HUES48 (cell line): Measurements from ENCODE around the gene ZCWPW1.
"Not testable (repeated sequence)": the region's sequence is repeated elsewhere in the genome, so short reads cannot be mapped to it uniquely, and the experiment has no call there.

Experiments
- H3K27ac ChIP-seq: one replicate; pipeline ENCODE4 v1.7.0; 2013; ENCODE audit warnings: low read depth, low read length, inconsistent platforms
- H3K27me3 ChIP-seq: 2 replicates; pipeline ENCODE4 v1.6.1; 2013; ENCODE audit warnings: mild to moderate bottlenecking, low read length; ENCODE audit not compliant: control insufficient read depth, insufficient read depth
- H3K36me3 ChIP-seq: 2 replicates; pipeline ENCODE4 v1.6.1; 2013; ENCODE audit warnings: low read length; ENCODE audit not compliant: control insufficient read depth, insufficient read depth
- H3K4me1 ChIP-seq: 2 replicates; pipeline ENCODE4 v1.6.1; 2013; ENCODE audit warnings: mild to moderate bottlenecking, low read length; ENCODE audit not compliant: control insufficient read depth, insufficient read depth
- H3K4me3 ChIP-seq: 2 replicates; pipeline ENCODE4 v1.5.1; 2013; ENCODE audit warnings: mild to moderate bottlenecking, low read depth, low read length
- H3K9ac ChIP-seq: 2 replicates; pipeline ENCODE4 v1.6.1; 2013; ENCODE audit warnings: mild to moderate bottlenecking, low read depth, low read length, moderate library complexity
- H3K9me3 ChIP-seq: 2 replicates; pipeline ENCODE4 v1.6.1; 2013; ENCODE audit warnings: low read length; ENCODE audit not compliant: control insufficient read depth, insufficient read depth

Gene ZCWPW1

GRCh38 chr7:100396421-100396982 lies 32.0 kb downstream of the ZCWPW1 start:
- no peak overlapping the region for H3K9ac ChIP-seq
- H3K27ac ChIP-seq: no peak overlapping the region
- H3K4me3 ChIP-seq: no peak overlapping the region

DNA sequence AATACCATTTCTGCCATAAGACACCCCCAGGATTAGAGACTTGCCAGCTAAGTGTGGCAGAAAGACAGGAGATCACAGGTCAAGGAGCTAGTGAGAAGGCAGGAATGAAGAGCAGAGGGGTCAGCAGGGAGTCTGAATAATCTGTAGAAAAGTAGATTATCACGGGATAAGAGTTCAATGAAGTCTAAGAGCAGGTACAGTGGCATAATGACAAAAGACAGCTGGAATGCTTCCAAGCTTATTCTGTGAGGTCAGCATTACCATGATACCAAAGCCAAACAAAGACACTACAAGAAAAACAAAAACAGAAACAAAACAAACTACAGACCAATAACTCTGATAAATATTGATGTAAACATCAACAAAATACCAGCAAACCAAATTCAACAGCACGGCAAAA lies 34.4 kb downstream of the ZCWPW1 start:
- Histone ChIP-seq H3K27me3 (no peaks in the 10 kb centered on the region), H3K36me3 (no peaks in the 10 kb centered on the region), H3K27ac (no peak overlapping the region), H3K4me1 (peaks cover 8% of the 10 kb centered on the region; the same call in 1 of the 2 replicates), H3K4me3 (no peak overlapping the region), H3K9me3 (no peaks in the 10 kb centered on the region), H3K9ac (no peak overlapping the region)

More at GRCh38 chr7:100396421-100396982, 32.0 kb downstream of the ZCWPW1 start:
- H3K27me3 ChIP-seq: no peaks in the 10 kb centered on the region
- H3K9me3 ChIP-seq: no peaks in the 10 kb centered on the region
- 0 out of 2 replicates have a peak, but pooled peaks cover 2% of the 10 kb centered on the region for H3K4me1 ChIP-seq
- H3K36me3 ChIP-seq: no peaks in the 10 kb centered on the region

DNA sequence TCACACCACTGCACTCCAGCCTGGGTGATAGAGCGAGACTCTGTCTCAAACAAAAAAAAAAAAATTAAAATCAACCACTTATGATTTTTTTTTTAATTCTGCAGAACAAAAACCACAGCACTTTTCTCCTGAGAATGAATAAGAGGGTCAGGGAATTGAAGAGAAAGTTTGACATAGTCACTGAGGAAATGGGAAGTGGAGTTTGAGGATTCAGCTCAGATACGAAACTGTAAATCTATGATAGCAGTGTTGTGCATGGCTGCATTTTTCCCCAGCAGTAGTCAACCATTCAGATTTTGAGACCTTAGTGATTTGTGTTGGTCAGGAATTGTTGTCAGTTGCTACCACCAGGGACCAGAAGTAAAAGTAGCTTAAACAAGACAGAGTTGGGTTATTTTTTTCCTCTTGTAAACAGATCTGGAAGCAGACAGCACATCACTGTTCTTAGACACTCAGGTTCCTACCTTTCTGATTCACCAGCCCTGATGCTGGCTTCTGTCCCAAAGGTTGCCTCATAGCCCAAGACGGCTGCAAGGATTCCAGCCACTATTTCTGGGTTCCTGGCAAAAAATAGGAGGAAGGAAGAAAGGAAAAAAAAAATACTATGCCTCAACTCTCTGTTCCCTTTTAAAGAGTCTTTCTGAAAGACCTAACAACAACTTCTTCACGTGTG lies 35.1 kb downstream of the ZCWPW1 start:
- H3K36me3 ChIP-seq: no peaks in the 10 kb centered on the region
- H3K27ac ChIP-seq: no peak overlapping the region
- no peak overlapping the region for H3K4me3 ChIP-seq
- no peak overlapping the region for H3K9ac ChIP-seq
- peaks cover 8% of the 10 kb centered on the region; the same call in 1 of the 2 replicates for H3K4me1 ChIP-seq
- H3K9me3 ChIP-seq: no peaks in the 10 kb centered on the region
- no peaks in the 10 kb centered on the region for H3K27me3 ChIP-seq

DNA sequence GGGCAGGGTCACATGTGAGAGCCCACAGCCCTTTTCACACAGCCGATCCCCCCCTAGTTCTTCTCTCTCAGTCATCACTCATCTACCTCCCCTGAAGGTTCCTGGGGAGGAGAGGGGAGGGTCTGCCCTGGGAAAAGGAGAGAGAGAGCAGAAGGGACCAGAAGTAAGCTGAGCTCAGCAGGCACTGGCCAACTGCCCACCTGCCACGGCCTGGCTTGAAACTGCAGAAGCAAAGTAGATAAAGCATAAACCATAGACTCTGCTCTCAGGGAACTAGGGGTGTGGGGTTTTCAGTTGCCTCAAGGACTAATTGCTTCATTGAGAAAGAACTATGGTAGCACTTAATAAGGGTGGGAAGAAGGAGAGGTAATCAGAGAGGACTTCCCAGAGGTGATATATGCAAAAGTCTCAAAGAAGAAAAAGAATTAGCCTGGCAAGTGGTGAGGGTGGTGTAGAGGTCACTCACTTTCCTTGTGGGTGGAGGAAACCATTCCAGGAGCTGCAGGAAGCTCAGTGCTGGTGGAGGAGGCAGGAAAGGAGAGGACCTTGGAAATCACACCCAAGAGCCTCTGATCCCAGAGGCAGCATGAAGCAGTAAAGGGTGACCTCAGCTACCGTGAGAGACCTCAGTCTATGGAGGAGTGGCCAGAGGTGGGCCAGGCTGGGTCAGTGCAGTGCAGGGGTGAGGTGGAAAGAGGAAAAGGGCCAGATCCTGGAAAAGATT lies 38.1 kb downstream of the ZCWPW1 start:
- H3K4me1 ChIP-seq: peaks cover 8% of the 10 kb centered on the region; the same call in 1 of the 2 replicates
- no peak overlapping the region for H3K4me3 ChIP-seq
- H3K9ac ChIP-seq: no peak overlapping the region
- H3K36me3 ChIP-seq: no peaks in the 10 kb centered on the region
- no peak overlapping the region for H3K27ac ChIP-seq
- no peaks in the 10 kb centered on the region for H3K9me3 ChIP-seq
- H3K27me3 ChIP-seq: no peaks in the 10 kb centered on the region

DNA sequence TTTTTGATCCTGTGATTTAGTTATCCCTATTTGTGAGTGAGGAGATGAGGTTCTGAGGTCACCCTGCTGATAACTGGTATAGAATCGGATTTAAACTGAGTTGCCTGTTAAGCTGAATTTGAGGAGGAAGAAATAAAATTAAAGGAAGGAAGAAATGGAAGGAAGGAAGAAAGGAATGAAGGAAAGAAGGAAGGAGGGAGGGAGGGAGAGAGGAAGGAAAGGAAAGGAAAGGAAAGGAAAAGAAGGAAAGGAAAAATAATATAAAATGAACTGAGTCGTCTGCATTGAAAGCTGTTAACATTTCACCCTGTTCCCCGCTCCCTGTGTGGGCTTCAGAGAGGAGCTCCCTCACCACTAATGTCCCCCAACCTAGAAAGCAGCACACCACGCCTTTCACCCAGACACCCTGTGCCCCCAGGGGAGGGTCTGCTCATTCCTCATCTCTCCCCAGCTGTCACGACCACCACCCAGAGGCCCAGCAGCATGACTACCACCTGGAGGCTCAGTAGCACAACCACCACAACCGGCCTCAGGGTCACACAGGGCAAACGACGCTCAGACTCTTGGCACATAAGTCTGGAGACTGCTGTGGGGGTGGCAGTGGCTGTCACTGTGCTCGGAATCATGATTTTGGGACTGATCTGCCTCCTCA lies 38.9 kb downstream of the ZCWPW1 start:
- Histone ChIP-seq H3K27me3 (no peaks in the 10 kb centered on the region), H3K4me1 (peaks cover 8% of the 10 kb centered on the region; the same call in 1 of the 2 replicates), H3K27ac (no peak overlapping the region), H3K4me3 (no peak overlapping the region), H3K9me3 (no peaks in the 10 kb centered on the region), H3K9ac (no peak overlapping the region), H3K36me3 (no peaks in the 10 kb centered on the region)

GRCh38 chr7:100387695-100388094 lies 40.8 kb downstream of the ZCWPW1 start:
- H3K4me3 ChIP-seq: no peak overlapping the region
- no peaks in the 10 kb centered on the region for H3K9me3 ChIP-seq
- H3K9ac ChIP-seq: no peak overlapping the region
- H3K27ac ChIP-seq: no peak overlapping the region
- H3K4me1 ChIP-seq: peaks cover 5% of the 10 kb centered on the region; the same call in 1 of the 2 replicates
- H3K27me3 ChIP-seq: no peaks in the 10 kb centered on the region
- H3K36me3 ChIP-seq: no peaks in the 10 kb centered on the region

DNA sequence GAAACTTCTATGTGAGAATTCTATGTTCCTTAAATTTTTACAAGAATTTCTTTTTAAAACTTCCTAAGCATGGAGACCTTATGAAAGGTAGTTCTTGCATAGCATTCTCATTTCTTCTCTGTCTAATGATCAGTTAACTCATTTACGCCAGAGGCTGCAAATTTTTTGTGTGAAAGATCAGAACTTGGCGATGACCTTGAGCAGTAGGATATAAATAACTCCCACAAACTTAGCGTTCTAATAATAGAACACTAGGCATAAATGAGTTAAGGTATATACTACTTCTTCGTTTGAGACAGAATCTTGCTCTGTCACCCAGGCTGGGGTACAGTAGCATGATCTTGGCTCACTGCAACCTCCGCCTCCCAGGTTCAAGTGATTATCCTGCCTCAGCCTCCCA lies 41.6 kb downstream of the ZCWPW1 start:
- no peaks in the 10 kb centered on the region for H3K36me3 ChIP-seq
- H3K4me1 ChIP-seq: peaks cover 5% of the 10 kb centered on the region; the same call in 1 of the 2 replicates
- no peak overlapping the region for H3K27ac ChIP-seq
- no peaks in the 10 kb centered on the region for H3K27me3 ChIP-seq
- no peaks in the 10 kb centered on the region for H3K9me3 ChIP-seq
- H3K4me3 ChIP-seq: no peak overlapping the region
- no peak overlapping the region for H3K9ac ChIP-seq

DNA sequence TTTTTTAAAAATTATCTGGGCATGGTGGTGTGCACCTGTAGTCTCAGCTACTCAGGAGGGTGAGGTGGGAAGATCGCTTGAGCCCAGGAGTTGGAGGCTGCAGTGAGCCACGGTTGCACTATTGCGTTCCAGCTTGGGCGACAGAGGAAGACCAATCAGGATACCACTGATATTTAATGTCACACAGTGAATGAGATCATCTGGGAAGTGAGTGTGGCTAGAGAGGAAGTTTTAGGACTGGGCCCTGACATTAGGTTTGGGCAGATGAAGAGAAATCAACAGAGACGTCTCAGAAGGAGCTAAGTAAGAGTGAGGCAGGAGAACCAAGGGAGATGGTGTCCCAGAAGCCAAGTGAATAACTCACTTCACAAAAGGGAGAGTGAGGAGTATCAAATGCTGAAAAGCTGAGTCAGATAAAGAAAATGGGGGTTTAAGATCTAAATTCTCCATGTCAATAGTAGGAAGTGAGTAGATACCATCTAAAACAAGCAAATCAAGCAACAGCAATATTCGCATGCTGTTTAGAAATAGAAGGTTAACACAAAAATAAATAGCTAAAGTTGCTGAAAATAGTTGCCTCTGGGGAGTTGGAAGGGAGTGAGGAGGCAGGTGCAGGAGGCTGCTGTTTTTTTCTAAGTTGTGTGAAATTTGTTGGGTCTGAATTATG lies 43.7 kb downstream of the ZCWPW1 start:
- Histone ChIP-seq H3K9ac (no peak overlapping the region), H3K27ac (no peak overlapping the region), H3K9me3 (no peaks in the 10 kb centered on the region), H3K4me1 (peaks cover 2% of the 10 kb centered on the region; the same call in 1 of the 2 replicates), H3K4me3 (no peak overlapping the region), H3K27me3 (no peaks in the 10 kb centered on the region), H3K36me3 (no peaks in the 10 kb centered on the region)

DNA sequence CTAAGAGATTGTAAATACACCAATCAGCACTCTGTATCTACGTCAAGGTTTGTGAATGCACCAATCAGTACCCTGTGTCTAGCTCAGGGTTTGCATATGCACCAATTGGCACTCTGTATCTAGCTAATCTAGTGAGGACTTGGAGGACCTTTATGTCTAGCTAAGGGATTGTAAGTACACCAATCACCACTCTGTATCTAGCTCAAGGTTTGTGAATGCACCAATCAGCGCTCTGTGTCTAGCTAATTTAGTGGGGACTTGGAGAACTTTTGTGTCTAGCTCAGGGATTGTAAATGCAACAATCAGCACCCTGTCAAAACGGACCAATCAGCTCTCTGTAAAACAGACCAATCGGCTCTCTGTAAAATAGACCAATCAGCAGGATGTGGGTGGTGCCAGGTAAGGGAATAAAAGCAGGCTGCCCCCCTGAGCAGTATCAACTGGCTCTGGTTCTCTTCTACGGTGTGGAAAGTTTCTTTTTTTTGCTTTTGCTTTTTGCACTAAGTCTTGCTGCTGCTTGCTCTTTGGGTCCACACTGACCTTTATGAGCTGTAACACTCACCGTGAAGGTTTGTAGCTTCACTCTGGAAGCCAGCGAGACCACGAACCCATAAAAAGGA lies 46.2 kb downstream of the ZCWPW1 start:
- H3K4me3 ChIP-seq, H3K36me3 ChIP-seq, H3K27me3 ChIP-seq, H3K27ac ChIP-seq, H3K9me3 ChIP-seq, H3K9ac ChIP-seq, H3K4me1 ChIP-seq: not testable (repeated sequence)

- H3K9ac ChIP-seq, H3K27me3 ChIP-seq, H3K4me1 ChIP-seq, H3K9me3 ChIP-seq, H3K27ac ChIP-seq, H3K36me3 ChIP-seq, H3K4me3 ChIP-seq: not testable (repeated sequence)
Measured at GRCh38 chr7:100381531-100382233, 46.8 kb downstream of the ZCWPW1 start.
